Smooth muscle cell (in vitro differentiated cells): ENCODE measurements around the gene SORCS1. TPM values are rescaled to one million over a fixed set of nuclear protein-coding genes. Genes with fewer than 3 reads are reported as not detected.

Experiments used
- DNase-seq: peaks from one replicate; lab custom pipeline; 2025; ENCODE audit not compliant: unreplicated experiment; lab: John Stamatoyannopoulos, UW
- H2AFZ ChIP-seq: fragments of 200-600 bp; sonication (generic); 2 replicates; pipeline ENCODE4 v1.6.0; 2016; ENCODE audit warnings: antibody characterized with exemption, low read depth, mild to moderate bottlenecking
- H3F3A ChIP-seq: fragments of 200-600 bp; sonication (generic); 2 replicates; pipeline ENCODE4 v1.6.0; 2017; ENCODE audit warnings: antibody characterized with exemption, low read depth
- H3K27ac ChIP-seq: fragments of 200-600 bp; sonication (generic); 2 replicates; pipeline ENCODE4 v1.5.1; 2016; ENCODE audit warnings: low read depth, mild to moderate bottlenecking
- H3K27me3 ChIP-seq: fragments of 200-600 bp; sonication (generic); 2 replicates; pipeline ENCODE4 v1.6.1; 2016; ENCODE audit warnings: low read depth, mild to moderate bottlenecking
- H3K36me3 ChIP-seq: fragments of 200-600 bp; sonication (generic); 2 replicates; pipeline ENCODE4 v1.5.1; 2016; ENCODE audit warnings: low read depth
- H3K4me1 ChIP-seq: fragments of 200-600 bp; sonication (generic); 2 replicates; pipeline ENCODE4 v1.5.1; 2016; ENCODE audit warnings: low read depth
- H3K4me2 ChIP-seq: fragments of 200-600 bp; sonication (generic); 2 replicates; pipeline ENCODE4 v1.6.0; 2016; ENCODE audit warnings: mild to moderate bottlenecking
- H3K4me3 ChIP-seq: fragments of 200-600 bp; sonication (generic); 2 replicates; pipeline ENCODE4 v1.5.1; 2016; ENCODE audit warnings: mild to moderate bottlenecking
- H3K79me2 ChIP-seq: fragments of 200-600 bp; sonication (generic); 2 replicates; pipeline ENCODE4 v1.6.0; 2016; ENCODE audit warnings: low read depth, mild to moderate bottlenecking
- H3K9ac ChIP-seq: fragments of 200-600 bp; sonication (generic); 2 replicates; pipeline ENCODE4 v1.6.0; 2016; ENCODE audit warnings: low read depth
- H3K9me3 ChIP-seq: fragments of 200-600 bp; sonication (generic); replicated peaks from 2 replicates; pipeline ENCODE4 v1.5.1; 2016; ENCODE audit warnings: low read depth
- H4K20me1 ChIP-seq: fragments of 200-600 bp; sonication (generic); 2 replicates; pipeline ENCODE4 v1.6.0; 2016; ENCODE audit warnings: low read depth
- CTCF ChIP-seq: fragments of 200-600 bp; sonication (generic); IDR thresholded peaks from 2 replicates; pipeline ENCODE4 v1.5.1; 2017; ENCODE audit warnings: borderline replicate concordance, mild to moderate bottlenecking, antibody characterized with exemption; ENCODE audit not compliant: insufficient read depth, poor library complexity, severe bottlenecking
- WGBS: methylation state at CpG from one replicate; pipeline ENCODE4 v1.1.7; 2016; ENCODE audit warnings: low lambda C conversion rate; 5-methylcytosine and 5-hydroxymethylcytosine counted together
- polyA plus RNA-seq: library from polyadenylated mRNA; unstranded; fragments of >200 nt; fragmentation: Nextera tagmentation; extraction: Ambion mirVana; gene quantifications from 2 replicates; pipeline ENCODE4 v1.2.1, GENCODE V29; 2016
- total RNA-seq: library from RNA; depleted of rRNA; stranded (reverse); fragments of >200 nt; gene quantifications from 2 replicates; pipeline ENCODE4 v1.2.3, GENCODE V29; 2014

Gene SORCS1
- total and polyA plus RNA-seq, 2 experiments from 2014 or later: 0.67 TPM; not detected in 1

- Histone ChIP-seq H3K4me1 (peaks cover 14% of the 10 kb centered on the region), H3K9me3 (no peaks in the 10 kb centered on the region), H3K4me2 (no peak overlapping the region), H3K9ac (no peak overlapping the region), H3K4me3 (no peak overlapping the region), H3K79me2 (no peaks in the 10 kb centered on the region), H2AFZ (no peak overlapping the region), H3F3A (no peaks in the 10 kb centered on the region), H3K27ac (no peak overlapping the region), H3K27me3 (peaks cover 10% of the 10 kb centered on the region), H4K20me1 (no peaks in the 10 kb centered on the region), H3K36me3 (no peaks in the 10 kb centered on the region)
- DNase-seq: no peak
- TF ChIP-seq CTCF: no peak
Measured at GRCh38 chr10:106935978-106936451, 228.5 kb downstream of the SORCS1 start.

- H3K27ac ChIP-seq: no peak overlapping the region
- H2AFZ ChIP-seq: no peak overlapping the region
- 62% methylated on average over 1 of the region's 1 CpG for WGBS
- no peak for TF ChIP-seq CTCF
- H3F3A ChIP-seq: no peaks in the 10 kb centered on the region
- peak overlapping the region; percentile 67 for H3K4me2 ChIP-seq
- peaks cover 10% of the 10 kb centered on the region for H3K27me3 ChIP-seq
- no peaks in the 10 kb centered on the region for H3K36me3 ChIP-seq
- H3K9ac ChIP-seq: no peak overlapping the region
- H3K4me3 ChIP-seq: no peak overlapping the region
- H3K4me1 ChIP-seq: peaks cover 25% of the 10 kb centered on the region
- H4K20me1 ChIP-seq: no peaks in the 10 kb centered on the region
- no peaks in the 10 kb centered on the region for H3K79me2 ChIP-seq
- H3K9me3 ChIP-seq: no peaks in the 10 kb centered on the region
- DNase-seq: no peak
Measured at GRCh38 chr10:106931853-106932249, 232.7 kb downstream of the SORCS1 start.

- Histone ChIP-seq H3K4me1 (peaks cover 25% of the 10 kb centered on the region), H3K27ac (no peak overlapping the region), H4K20me1 (no peaks in the 10 kb centered on the region), H3K9ac (no peak overlapping the region), H3K27me3 (peaks cover 10% of the 10 kb centered on the region), H3K79me2 (no peaks in the 10 kb centered on the region), H3F3A (no peaks in the 10 kb centered on the region), H3K4me3 (no peak overlapping the region), H3K36me3 (no peaks in the 10 kb centered on the region), H2AFZ (no peak overlapping the region), H3K4me2 (peak overlapping the region; percentile 67), H3K9me3 (no peaks in the 10 kb centered on the region)
- WGBS: 50% methylated on average over 5 of the region's 5 CpGs
- TF ChIP-seq CTCF: no peak
- no peak for DNase-seq
Measured at GRCh38 chr10:106931159-106931852, 233.2 kb downstream of the SORCS1 start.

GRCh38 chr10:106930751-106931150 is 233.8 kb downstream of the SORCS1 start:
- H3K79me2 ChIP-seq: no peaks in the 10 kb centered on the region
- TF ChIP-seq CTCF: no peak
- H3F3A ChIP-seq: no peaks in the 10 kb centered on the region
- no peaks in the 10 kb centered on the region for H3K9me3 ChIP-seq
- H3K36me3 ChIP-seq: no peaks in the 10 kb centered on the region
- DNase-seq: no peak
- peaks cover 10% of the 10 kb centered on the region for H3K27me3 ChIP-seq
- H2AFZ ChIP-seq: no peak overlapping the region
- H3K4me3 ChIP-seq: no peak overlapping the region
- no peaks in the 10 kb centered on the region for H4K20me1 ChIP-seq
- WGBS: 25% methylated on average over 1 of the region's 1 CpG
- no peak overlapping the region for H3K9ac ChIP-seq
- H3K4me2 ChIP-seq: peak overlapping the region; percentile 67
- peaks cover 25% of the 10 kb centered on the region for H3K4me1 ChIP-seq
- no peak overlapping the region for H3K27ac ChIP-seq
